Measurements from ENCODE around the gene SSNA1. TPM values are rescaled to one million over a fixed set of nuclear protein-coding genes. Genes with fewer than 3 reads are reported as not detected.

Gene SSNA1
- total RNA-seq, 1 experiment from 2014 or later, result 163 TPM

- in situ Hi-C loops (cut with HindIII; ENCODE audit: low pct_unique_long_range_greater_than_20kb, low sequenced_read_pairs), result no loop called here
- DNase-seq (ENCODE audit: low read depth), result peak; percentile 88
Observed at GRCh38 chr9:137223078-137223970, 34.8 kb downstream of the SSNA1 start.

GRCh38 chr9:137224830-137225694 is 36.6 kb downstream of the SSNA1 start, which contains the start of gene CYSRT1:
Gene CYSRT1, plus strand, starts transcription at chr9:137225174. Its CDS starts 448 bp downstream, at chr9:137225622.
- in situ Hi-C loops (cut with HindIII; ENCODE audit: low pct_unique_long_range_greater_than_20kb, low sequenced_read_pairs), result no loop called here

GRCh38 chr9:137225699-137226331 is 37.3 kb downstream of the SSNA1 start:
- in situ Hi-C loops (cut with HindIII; ENCODE audit: low pct_unique_long_range_greater_than_20kb, low sequenced_read_pairs), result no loop called here
- DNase-seq (ENCODE audit: low read depth), result no peak

More at GRCh38 chr9:137224830-137225694, 36.6 kb downstream of the SSNA1 start, which contains the start of gene CYSRT1:
- DNase-seq (ENCODE audit: low read depth), result no peak

DNA sequence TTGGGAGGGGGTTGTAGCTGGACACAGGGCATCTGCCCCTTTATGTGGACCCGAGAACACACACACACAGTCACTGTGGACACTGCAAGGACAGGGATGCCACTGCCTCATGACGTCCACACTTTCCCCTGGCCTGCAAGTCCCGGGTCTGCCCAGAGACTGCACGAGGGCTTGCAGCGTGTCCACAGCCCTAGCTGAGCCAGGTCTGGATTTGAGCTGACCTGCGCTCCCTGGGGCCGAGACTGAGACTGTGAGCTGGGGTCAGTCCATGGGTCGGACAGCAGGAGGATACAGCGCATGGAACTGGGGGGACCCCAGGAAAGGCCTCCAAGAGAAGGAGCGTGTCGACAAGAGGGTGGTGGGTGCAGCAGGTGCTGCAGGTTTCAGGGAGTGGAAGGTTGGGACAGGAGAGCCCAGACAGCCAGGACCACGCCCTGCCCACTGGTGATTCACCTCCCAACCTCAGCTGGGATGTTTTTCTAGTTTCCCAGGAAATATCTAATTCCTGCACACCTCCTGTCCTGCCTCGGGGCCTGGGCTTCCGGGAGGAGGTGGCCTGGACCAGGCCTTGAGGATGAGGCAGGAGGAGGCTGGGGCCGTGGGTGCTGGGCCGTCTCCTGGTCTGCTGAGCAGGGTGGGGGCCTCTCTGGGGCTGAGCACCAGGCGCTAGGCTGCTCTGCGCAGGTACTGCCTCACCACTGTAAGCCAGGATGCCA is 38.0 kb downstream of the SSNA1 start:
- DNase-seq (ENCODE audit: low read depth), result peak; percentile 80

GRCh38 chr9:137227054-137227852 is 38.8 kb downstream of the SSNA1 start, which contains the start of gene RNF224:
Gene RNF224, plus strand, starts transcription at chr9:137227502. Its CDS starts 834 bp downstream, at chr9:137228336.
- DNase-seq (ENCODE audit: low read depth), result peak; percentile 78
- in situ Hi-C loops (cut with HindIII; ENCODE audit: low pct_unique_long_range_greater_than_20kb, low sequenced_read_pairs), result no loop called here

More for the DNA sequence above, 38.0 kb downstream of the SSNA1 start:
- in situ Hi-C loops (cut with HindIII; ENCODE audit: low pct_unique_long_range_greater_than_20kb, low sequenced_read_pairs), result no loop called here

- in situ Hi-C loops (cut with HindIII; ENCODE audit: low pct_unique_long_range_greater_than_20kb, low sequenced_read_pairs), result no loop called here
- no peak for DNase-seq (ENCODE audit: low read depth)
Observed at GRCh38 chr9:137227853-137228505, 39.5 kb downstream of the SSNA1 start.

DNA sequence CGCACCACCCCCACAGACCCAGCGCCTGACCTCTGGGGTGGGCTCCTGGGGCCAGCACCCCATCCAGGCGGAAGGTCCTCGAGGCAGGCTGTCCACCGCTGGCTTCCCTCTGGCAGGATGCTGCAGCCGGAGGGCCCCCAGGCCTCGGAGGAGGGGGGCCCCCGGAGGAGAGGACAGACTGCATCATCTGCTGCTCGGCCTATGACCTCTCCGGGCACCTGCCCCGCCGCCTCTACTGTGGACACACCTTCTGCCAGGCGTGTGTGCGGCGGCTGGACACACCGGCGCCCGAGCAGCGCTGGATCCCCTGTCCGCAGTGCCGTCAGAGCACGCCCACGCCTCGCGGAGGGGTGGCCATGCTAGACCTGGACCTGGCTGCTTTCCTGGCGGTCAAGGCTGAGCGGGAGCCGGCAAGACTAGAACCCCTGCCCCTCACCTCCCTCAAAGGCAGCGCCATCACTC is 40.1 kb downstream of the SSNA1 start:
- in situ Hi-C loops (cut with HindIII; ENCODE audit: low pct_unique_long_range_greater_than_20kb, low sequenced_read_pairs), result no loop called here

DNA sequence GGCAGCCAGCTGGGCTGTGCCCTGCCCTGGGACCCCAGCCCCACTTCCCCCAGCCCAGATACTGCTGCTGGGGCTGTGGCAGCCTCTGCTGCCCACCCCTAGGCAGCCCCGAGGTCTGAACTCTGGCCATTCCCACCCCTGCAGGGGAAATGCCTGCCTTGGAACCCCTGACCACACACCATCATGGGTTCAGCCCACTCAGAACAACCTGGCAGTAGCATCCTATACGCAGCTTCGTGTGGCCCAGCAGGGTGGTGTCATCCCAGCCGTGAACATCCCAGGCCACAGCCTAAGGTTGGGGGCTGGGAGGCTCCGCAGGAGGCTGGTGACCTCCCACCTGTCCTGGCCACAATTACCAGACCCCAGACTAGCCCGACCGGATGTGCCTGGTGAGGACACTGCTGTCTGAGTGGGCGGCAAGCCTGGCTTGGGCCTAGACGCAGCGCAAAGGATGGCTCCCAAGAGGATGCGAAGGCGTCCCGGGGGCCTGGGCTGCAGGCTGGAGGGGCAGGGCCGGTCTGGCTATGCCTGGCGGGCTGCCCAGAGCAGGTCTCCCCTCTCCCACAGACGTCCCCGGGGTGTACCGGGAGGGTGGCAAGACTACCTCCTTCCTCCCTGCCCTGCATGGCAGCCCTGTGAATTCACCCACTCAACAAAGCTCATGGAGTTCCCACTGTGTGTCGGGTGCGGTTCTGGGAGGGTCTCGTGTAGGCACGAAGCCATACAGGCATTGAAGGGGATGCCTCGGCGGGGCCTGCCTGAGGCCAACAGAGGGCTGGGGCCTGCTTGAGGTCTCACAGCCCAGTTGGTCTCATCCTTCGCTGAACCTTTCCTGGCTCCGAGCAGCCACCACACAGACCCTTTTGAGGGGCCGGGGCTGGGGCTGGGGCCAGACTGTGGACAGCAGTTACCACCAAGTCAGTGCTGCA is 40.8 kb downstream of the SSNA1 start:
- DNase-seq (ENCODE audit: low read depth), result no peak
- in situ Hi-C loops (cut with HindIII; ENCODE audit: low pct_unique_long_range_greater_than_20kb, low sequenced_read_pairs), result no loop called here

More for the DNA sequence above, 40.1 kb downstream of the SSNA1 start:
- DNase-seq (ENCODE audit: low read depth), result no peak

- no peak for DNase-seq (ENCODE audit: low read depth)
Observed at GRCh38 chr9:137229903-137230704, 41.6 kb downstream of the SSNA1 start.

DNA sequence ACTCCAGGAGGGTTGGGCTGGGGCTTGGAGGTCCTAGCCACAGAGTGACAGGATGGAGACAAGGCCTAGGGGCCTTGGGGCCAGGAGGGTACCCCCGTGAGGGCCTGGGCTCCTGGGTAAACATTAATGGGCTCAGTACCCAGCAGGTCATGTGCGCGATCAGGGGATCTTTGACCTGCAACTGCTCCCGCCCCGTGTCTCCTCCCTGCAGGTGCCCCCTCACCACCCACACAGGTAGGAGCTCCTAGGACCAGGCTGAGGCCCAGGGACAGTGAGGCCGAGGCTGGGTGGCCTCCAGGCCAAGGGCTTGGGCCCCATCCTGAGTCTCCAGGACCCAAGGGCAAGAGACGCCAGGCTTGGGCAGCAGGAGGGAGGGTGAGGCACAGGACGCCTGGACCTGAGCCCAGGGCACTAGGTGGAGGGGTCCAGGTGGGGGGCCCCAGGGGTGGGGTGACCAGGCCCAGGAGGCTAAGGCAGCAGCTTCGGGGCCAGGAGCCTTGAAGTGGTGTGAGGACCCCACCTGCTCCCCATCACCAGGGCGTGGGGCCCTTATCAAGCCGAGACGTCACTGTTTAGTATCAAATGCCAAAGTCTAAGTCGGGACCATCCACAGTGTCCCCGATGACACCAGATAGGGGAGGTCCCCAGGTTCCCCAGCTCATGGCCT is 42.4 kb downstream of the SSNA1 start, which contains the start of gene SLC34A3:
Gene SLC34A3 (plus strand): TSS at position 197 of the 667 bp plus-strand sequence. CDS start 802 bp downstream, outside the sequence.
- in situ Hi-C loops (cut with HindIII; ENCODE audit: low pct_unique_long_range_greater_than_20kb, low sequenced_read_pairs), result no loop called here
- DNase-seq (ENCODE audit: low read depth), result no peak

More at GRCh38 chr9:137229903-137230704, 41.6 kb downstream of the SSNA1 start:
- in situ Hi-C loops (cut with HindIII; ENCODE audit: low pct_unique_long_range_greater_than_20kb, low sequenced_read_pairs), result no loop called here

DNA sequence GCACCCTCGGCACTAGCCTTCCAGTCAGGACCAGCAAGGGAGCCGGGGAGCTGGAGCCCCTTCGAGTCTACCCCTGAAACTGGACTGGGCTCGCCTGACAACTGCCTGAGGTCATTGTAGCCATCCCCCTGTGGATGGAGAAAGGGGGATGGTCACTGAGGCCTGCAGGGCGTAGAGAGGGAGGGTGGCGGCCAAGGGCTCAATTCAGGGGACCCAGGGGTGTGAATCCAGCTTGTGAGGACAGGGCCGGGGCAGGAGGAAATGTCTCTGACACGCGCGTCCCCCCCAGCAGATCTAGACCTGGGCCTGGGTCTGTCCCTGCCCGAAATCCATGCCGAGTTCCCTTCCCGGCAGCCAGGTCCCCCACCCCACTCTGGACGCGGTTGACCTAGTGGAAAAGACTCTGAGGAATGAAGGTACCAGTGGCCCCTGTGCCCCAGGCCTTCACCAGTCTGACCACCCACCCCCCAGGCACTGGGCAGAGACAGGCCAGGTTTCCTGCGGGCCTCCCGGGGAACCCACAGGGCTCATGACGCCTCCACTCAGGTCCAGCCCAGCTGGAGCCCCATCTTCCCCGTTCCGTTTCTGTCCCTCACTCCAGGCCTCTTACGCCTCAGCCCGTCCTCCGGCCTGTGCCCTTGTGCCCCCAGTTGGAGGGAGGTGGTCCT is 43.0 kb downstream of the SSNA1 start:
- in situ Hi-C loops (cut with HindIII; ENCODE audit: low pct_unique_long_range_greater_than_20kb, low sequenced_read_pairs), result no loop called here
- DNase-seq (ENCODE audit: low read depth), result no peak

DNA sequence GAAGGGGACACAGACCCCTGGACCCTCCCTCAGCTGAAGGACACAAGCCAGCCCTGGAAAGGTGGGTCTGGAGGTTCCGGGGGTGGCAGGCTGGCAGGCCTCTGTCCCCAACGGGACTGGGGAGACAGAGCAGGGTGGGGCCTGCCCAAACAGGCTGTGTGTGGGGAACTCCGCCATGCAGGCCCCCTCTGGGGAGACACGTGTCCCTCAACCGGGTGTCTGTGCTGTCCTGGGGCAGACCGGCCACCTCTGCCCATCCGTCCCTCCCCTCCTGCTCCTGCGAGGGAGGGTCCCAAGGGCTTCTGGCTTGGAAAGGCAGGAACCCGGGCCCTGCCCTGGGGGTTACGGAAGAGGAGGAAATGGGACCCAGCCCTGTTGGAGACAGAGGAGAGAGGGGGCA is 43.6 kb downstream of the SSNA1 start:
- in situ Hi-C loops (cut with HindIII; ENCODE audit: low pct_unique_long_range_greater_than_20kb, low sequenced_read_pairs), result no loop called here
- no peak for DNase-seq (ENCODE audit: low read depth)

- no peak for DNase-seq (ENCODE audit: low read depth)
- in situ Hi-C loops (cut with HindIII; ENCODE audit: low pct_unique_long_range_greater_than_20kb, low sequenced_read_pairs), result no loop called here
Observed at GRCh38 chr9:137232510-137232909, 44.0 kb downstream of the SSNA1 start.
